Bronchial epithelial cell (primary cell): ENCODE data around the gene ENDOD1. TPM values are rescaled to one million over a fixed set of nuclear protein-coding genes. Genes with fewer than 3 reads are reported as not detected.

Experiments
- DNase-seq: peaks from one replicate; pipeline ENCODE4 v3.0.0-alpha.2; 2010; ENCODE audit warnings: low read depth
- FAIRE-seq: peaks from 2 replicates; lab custom pipeline; 2011; peaks lifted over from hg19 to GRCh38; lab: Jason Lieb, UNC
- H3K27me3 ChIP-seq: 2 replicates; pipeline ENCODE4 v1.5.1; 2011; ENCODE audit warnings: low read length; ENCODE audit not compliant: control insufficient read depth, insufficient read depth
- H3K36me3 ChIP-seq: 2 replicates; pipeline ENCODE4 v1.5.1; 2011; ENCODE audit warnings: low read length; ENCODE audit not compliant: control insufficient read depth, insufficient read depth
- H3K4me3 ChIP-seq: 2 replicates; pipeline ENCODE4 v1.5.1; 2011; ENCODE audit warnings: mild to moderate bottlenecking, low read depth, low read length, control low read depth
- CTCF ChIP-seq: IDR thresholded peaks from 2 replicates; pipeline ENCODE4 v1.5.1; 2011; ENCODE audit warnings: mild to moderate bottlenecking, moderate library complexity, low read length, control low read depth, inconsistent platforms; ENCODE audit not compliant: insufficient read depth, severe bottlenecking
- total RNA-seq: library from RNA; depleted of rRNA; stranded (reverse); fragments of >200 nt; gene quantifications from 2 replicates; pipeline ENCODE4 v1.2.1, GENCODE V29; 2014

Gene ENDOD1
- total RNA-seq, 1 donor from 2014 or later = 41.1 TPM

- FAIRE-seq (no peak), DNase-seq (no peak)
- Histone ChIP-seq H3K27me3 (peaks cover 2% of the 10 kb centered on the region), H3K36me3 (no peaks in the 10 kb centered on the region), H3K4me3 (no peak overlapping the region)
- no peak for TF ChIP-seq CTCF
These were observed 38.9 kb upstream of the ENDOD1 start for GRCh38 chr11:95050595-95051202.

DNA sequence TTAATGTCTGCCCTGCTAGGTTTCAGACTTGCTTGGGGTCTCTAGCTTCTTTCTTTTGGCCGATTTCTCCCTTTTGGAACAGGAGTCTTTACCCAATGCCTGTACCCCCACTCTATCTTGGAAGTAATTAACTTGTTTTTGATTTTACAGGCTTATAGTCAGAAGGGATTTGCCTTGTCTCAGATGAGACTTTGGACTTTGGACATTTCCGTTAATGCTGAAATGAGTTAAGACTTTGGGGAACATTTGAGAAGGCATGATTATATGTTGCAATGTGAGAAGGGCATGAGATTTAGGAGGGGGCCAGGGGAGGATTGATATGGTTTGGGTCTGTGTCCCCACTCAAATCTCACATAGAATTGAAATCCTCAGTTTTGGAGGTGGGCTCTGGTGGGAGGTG lies 35.3 kb upstream of the ENDOD1 start:
- Histone ChIP-seq H3K27me3 (peaks cover 2% of the 10 kb centered on the region), H3K36me3 (no peaks in the 10 kb centered on the region), H3K4me3 (no peak overlapping the region)
- no peak for FAIRE-seq
- TF ChIP-seq CTCF = no peak
- DNase-seq = no peak

GRCh38 chr11:95055283-95055897 lies 34.3 kb upstream of the ENDOD1 start:
- no peak overlapping the region for H3K4me3 ChIP-seq
- FAIRE-seq (no peak), DNase-seq (no peak)
- H3K36me3 ChIP-seq = no peaks in the 10 kb centered on the region
- no peak for TF ChIP-seq CTCF
- peaks cover 2% of the 10 kb centered on the region for H3K27me3 ChIP-seq

- H3K27me3 ChIP-seq = peaks cover 2% of the 10 kb centered on the region
- FAIRE-seq (no peak), DNase-seq (no peak)
- no peak overlapping the region for H3K4me3 ChIP-seq
- no peaks in the 10 kb centered on the region for H3K36me3 ChIP-seq
- TF ChIP-seq CTCF = no peak
These were observed 31.7 kb upstream of the ENDOD1 start for GRCh38 chr11:95057959-95058358.

- H3K27me3 ChIP-seq = peaks cover 2% of the 10 kb centered on the region
- H3K36me3 ChIP-seq = no peaks in the 10 kb centered on the region
- no peak for DNase-seq
- no peak overlapping the region for H3K4me3 ChIP-seq
- no peak for TF ChIP-seq CTCF
- no peak for FAIRE-seq
These were observed 31.0 kb upstream of the ENDOD1 start for GRCh38 chr11:95058621-95059020.
